Measurements from ENCODE around the gene IL18BP. TPM values are rescaled to one million over a fixed set of nuclear protein-coding genes. Genes with fewer than 3 reads are reported as not detected.

IL18BP gene
- total RNA-seq, 2 donors from 2014 or later = 3.1 to 13.9 TPM

- no peaks in the 10 kb centered on the region for H3K9me3 ChIP-seq
- H3K36me3 ChIP-seq = no peaks in the 10 kb centered on the region
- no peak for DNase-seq (ENCODE audit: low spot score)
- intact Hi-C loops (cut with DNase I) = no loop called here
- H3K27ac ChIP-seq = no peak overlapping the region
- WGBS = 8% methylated on average over 2 of the region's 2 CpGs
- no peak for TF ChIP-seq POLR2AphosphoS5 (IDR thresholded peaks at IDR 0.05)
- no peak for TF ChIP-seq POLR2A (IDR thresholded peaks at IDR 0.05)
- TF ChIP-seq, protein P1, sequence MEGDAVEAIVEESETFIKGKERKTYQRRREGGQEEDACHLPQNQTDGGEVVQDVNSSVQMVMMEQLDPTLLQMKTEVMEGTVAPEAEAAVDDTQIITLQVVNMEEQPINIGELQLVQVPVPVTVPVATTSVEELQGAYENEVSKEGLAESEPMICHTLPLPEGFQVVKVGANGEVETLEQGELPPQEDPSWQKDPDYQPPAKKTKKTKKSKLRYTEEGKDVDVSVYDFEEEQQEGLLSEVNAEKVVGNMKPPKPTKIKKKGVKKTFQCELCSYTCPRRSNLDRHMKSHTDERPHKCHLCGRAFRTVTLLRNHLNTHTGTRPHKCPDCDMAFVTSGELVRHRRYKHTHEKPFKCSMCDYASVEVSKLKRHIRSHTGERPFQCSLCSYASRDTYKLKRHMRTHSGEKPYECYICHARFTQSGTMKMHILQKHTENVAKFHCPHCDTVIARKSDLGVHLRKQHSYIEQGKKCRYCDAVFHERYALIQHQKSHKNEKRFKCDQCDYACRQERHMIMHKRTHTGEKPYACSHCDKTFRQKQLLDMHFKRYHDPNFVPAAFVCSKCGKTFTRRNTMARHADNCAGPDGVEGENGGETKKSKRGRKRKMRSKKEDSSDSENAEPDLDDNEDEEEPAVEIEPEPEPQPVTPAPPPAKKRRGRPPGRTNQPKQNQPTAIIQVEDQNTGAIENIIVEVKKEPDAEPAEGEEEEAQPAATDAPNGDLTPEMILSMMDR (IDR thresholded peaks at IDR 0.05) = no peak
- H3K4me1 ChIP-seq (replicated peaks) = no peaks in the 10 kb centered on the region
- H3K27me3 ChIP-seq (replicated peaks; ENCODE audit: insufficient read depth) = no peaks in the 10 kb centered on the region
- H3K4me3 ChIP-seq = no peak overlapping the region
Observed at GRCh38 chr11:71987521-71987920, 11.2 kb upstream of the IL18BP start.

GRCh38 chr11:71988050-71988449 lies 10.7 kb upstream of the IL18BP start:
- TF ChIP-seq, protein P1 (IDR thresholded peaks at IDR 0.05) = no peak
- peak; percentile 14 for TF ChIP-seq POLR2AphosphoS5 (IDR thresholded peaks at IDR 0.05)
- TF ChIP-seq POLR2A (IDR thresholded peaks at IDR 0.05) = no peak
- Histone ChIP-seq H3K4me1 (replicated peaks) (no peaks in the 10 kb centered on the region), H3K27ac (no peak overlapping the region), H3K27me3 (replicated peaks; ENCODE audit: insufficient read depth) (no peaks in the 10 kb centered on the region), H3K36me3 (no peaks in the 10 kb centered on the region), H3K9me3 (no peaks in the 10 kb centered on the region), H3K4me3 (no peak overlapping the region)
- WGBS = 23% methylated on average over 3 of the region's 3 CpGs
- no peak for DNase-seq (ENCODE audit: low spot score)
- intact Hi-C loops (cut with DNase I) = no loop called here

DNA sequence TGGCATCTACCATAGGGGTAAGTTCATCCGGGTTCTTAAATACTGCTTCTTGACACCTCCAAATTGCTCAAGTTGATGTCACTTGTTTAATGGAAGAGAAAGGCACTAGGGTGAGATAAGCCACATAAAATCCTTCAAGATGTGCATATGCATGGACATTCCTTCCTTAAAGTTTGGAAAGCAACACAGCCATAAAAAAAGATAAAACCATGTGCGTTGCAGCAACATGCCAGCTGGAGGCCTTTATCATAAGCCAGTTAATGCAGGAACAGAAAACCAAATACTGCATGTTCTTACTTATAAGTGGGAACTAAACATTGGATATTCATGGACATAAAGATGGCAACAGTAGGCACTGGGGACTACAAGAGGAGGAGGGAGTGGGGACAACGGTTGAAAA lies 8.0 kb upstream of the IL18BP start:
- Histone ChIP-seq H3K36me3 (no peaks in the 10 kb centered on the region), H3K4me3 (no peak overlapping the region), H3K27ac (no peak overlapping the region), H3K9me3 (no peaks in the 10 kb centered on the region), H3K4me1 (replicated peaks) (no peaks in the 10 kb centered on the region), H3K27me3 (replicated peaks; ENCODE audit: insufficient read depth) (no peaks in the 10 kb centered on the region)
- intact Hi-C loops (cut with DNase I) = no loop called here
- TF ChIP-seq, protein P1 (IDR thresholded peaks at IDR 0.05) = no peak
- TF ChIP-seq POLR2A (IDR thresholded peaks at IDR 0.05) (no peak), POLR2AphosphoS5 (IDR thresholded peaks at IDR 0.05) (no peak)
- WGBS = 54% methylated on average over 3 of the region's 3 CpGs
- no peak for DNase-seq (ENCODE audit: low spot score)

- H3K36me3 ChIP-seq = no peaks in the 10 kb centered on the region
- H3K9me3 ChIP-seq = no peaks in the 10 kb centered on the region
- DNase-seq (ENCODE audit: low spot score) = no peak
- H3K27me3 ChIP-seq (replicated peaks; ENCODE audit: insufficient read depth) = no peaks in the 10 kb centered on the region
- no peak overlapping the region for H3K4me3 ChIP-seq
- no peak overlapping the region for H3K27ac ChIP-seq
- 86% methylated on average over 3 of the region's 3 CpGs for WGBS
- intact Hi-C loops (cut with DNase I) = no loop called here
- TF ChIP-seq POLR2A (IDR thresholded peaks at IDR 0.05) (no peak), POLR2AphosphoS5 (IDR thresholded peaks at IDR 0.05) (no peak)
- TF ChIP-seq, protein P1 (IDR thresholded peaks at IDR 0.05) = no peak
- H3K4me1 ChIP-seq (replicated peaks) = no peaks in the 10 kb centered on the region
Observed at GRCh38 chr11:71991494-71991893, 7.2 kb upstream of the IL18BP start.

DNA sequence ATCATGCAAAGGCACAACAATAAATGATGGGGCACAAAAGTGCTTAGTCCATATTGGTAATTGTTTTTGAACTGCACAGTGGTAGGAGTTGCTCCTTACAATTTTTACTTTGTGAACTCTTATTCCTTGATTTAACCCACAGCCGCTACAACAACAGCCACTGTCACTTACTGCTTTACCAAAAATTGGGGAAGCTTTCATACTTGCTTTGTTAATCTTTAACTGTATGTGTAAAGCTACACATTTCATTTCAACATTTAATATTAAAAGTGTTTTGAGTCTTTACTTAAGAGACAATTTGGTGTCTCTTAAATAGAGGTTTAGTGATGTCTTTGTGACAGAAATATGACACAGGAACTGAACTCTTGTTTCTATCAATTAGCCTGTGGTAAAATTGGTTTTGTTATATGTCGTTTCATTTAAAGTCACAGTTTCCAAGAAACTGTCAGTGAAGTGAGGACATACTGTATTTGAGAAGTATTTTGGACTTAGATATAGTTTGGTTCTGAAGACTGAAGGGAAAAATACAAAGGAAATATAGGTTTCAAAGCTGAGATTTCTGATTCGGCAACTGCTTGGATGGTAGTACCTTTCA lies 6.5 kb upstream of the IL18BP start:
- H3K27ac ChIP-seq = no peak overlapping the region
- no peaks in the 10 kb centered on the region for H3K9me3 ChIP-seq
- no peak overlapping the region for H3K4me3 ChIP-seq
- WGBS = 77% methylated on average over 3 of the region's 3 CpGs
- no peaks in the 10 kb centered on the region for H3K4me1 ChIP-seq (replicated peaks)
- no peaks in the 10 kb centered on the region for H3K36me3 ChIP-seq
- DNase-seq (ENCODE audit: low spot score) = no peak
- no peaks in the 10 kb centered on the region for H3K27me3 ChIP-seq (replicated peaks; ENCODE audit: insufficient read depth)
- intact Hi-C loops (cut with DNase I) = no loop called here
- TF ChIP-seq POLR2AphosphoS5 (IDR thresholded peaks at IDR 0.05) (no peak), POLR2A (IDR thresholded peaks at IDR 0.05) (no peak)
- TF ChIP-seq, protein P1 (IDR thresholded peaks at IDR 0.05) = no peak

All from prostate gland (tissue), 2 donors.